ENCODE data around the gene PRPF6. TPM values are rescaled to one million over a fixed set of nuclear protein-coding genes. Genes with fewer than 3 reads are reported as not detected.

PRPF6 gene
- total and polyA plus RNA-seq, 2 of the 13 experiments (the other 11 are each of a cell fraction or from before 2014, with no cell fraction given): 63.7 to 101 TPM

- peak; percentile 23 for TF ChIP-seq U2AF1 (optimal IDR thresholded peaks at IDR 0.05; ENCODE audit: low read depth, low read length)
- TF ChIP-seq RCOR2 (CRISPR knock-in tag; IDR thresholded peaks at IDR 0.05): peak; percentile 98
- TF ChIP-seq RBAK (CRISPR knock-in tag; IDR thresholded peaks at IDR 0.05): peak; percentile 25; the same call in 1 of the 2 replicates
- 0 out of 2 replicates have a peak, but pooled peaks have one; percentile 49 for TF ChIP-seq TOE1 (CRISPR knock-in tag; IDR thresholded peaks at IDR 0.05)
- peak; percentile 61; the same call in 1 of the 2 replicates for TF ChIP-seq MED1 (CRISPR knock-in tag; IDR thresholded peaks at IDR 0.05)
- TF ChIP-seq ZNF83 (CRISPR knock-in tag; IDR thresholded peaks at IDR 0.05; ENCODE audit: borderline replicate concordance): no peak
- TF ChIP-seq JUN (CRISPR knock-in tag; IDR thresholded peaks at IDR 0.05): no peak
- TF ChIP-seq, protein P1, sequence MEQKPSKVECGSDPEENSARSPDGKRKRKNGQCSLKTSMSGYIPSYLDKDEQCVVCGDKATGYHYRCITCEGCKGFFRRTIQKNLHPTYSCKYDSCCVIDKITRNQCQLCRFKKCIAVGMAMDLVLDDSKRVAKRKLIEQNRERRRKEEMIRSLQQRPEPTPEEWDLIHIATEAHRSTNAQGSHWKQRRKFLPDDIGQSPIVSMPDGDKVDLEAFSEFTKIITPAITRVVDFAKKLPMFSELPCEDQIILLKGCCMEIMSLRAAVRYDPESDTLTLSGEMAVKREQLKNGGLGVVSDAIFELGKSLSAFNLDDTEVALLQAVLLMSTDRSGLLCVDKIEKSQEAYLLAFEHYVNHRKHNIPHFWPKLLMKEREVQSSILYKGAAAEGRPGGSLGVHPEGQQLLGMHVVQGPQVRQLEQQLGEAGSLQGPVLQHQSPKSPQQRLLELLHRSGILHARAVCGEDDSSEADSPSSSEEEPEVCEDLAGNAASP (CRISPR knock-in tag; IDR thresholded peaks at IDR 0.05; ENCODE audit: borderline replicate concordance): peak; percentile 53; the same call in 1 of the 2 replicates
- TF ChIP-seq NR2F6 (IDR thresholded peaks at IDR 0.05): peak; percentile 57
- peak; percentile 74; the same call in 1 of the 2 replicates for TF ChIP-seq NR2F6 (CRISPR knock-in tag; IDR thresholded peaks at IDR 0.05)
- peak; percentile 77 for TF ChIP-seq MAX (IDR thresholded peaks at IDR 0.05)
- peak; percentile 88 for TF ChIP-seq ZFX (CRISPR knock-in tag; IDR thresholded peaks at IDR 0.05; ENCODE audit: low read depth)
- peak; percentile 76 for TF ChIP-seq ZFY (CRISPR knock-in tag; IDR thresholded peaks at IDR 0.05)
- TF ChIP-seq SYNCRIP (IDR thresholded peaks at IDR 0.05; ENCODE audit: insufficient read depth, low read depth, low read length): no peak
- no peak for TF ChIP-seq ZKSCAN5 (CRISPR knock-in tag; IDR thresholded peaks at IDR 0.05)
- TF ChIP-seq ZKSCAN1 (IDR thresholded peaks at IDR 0.05; ENCODE audit: low read length): peak; percentile 13; the same call in 1 of the 2 replicates
- 0 out of 2 replicates have a peak, but pooled peaks have one; percentile 42 for TF ChIP-seq ZBTB26 (CRISPR knock-in tag; IDR thresholded peaks at IDR 0.05; ENCODE audit: borderline replicate concordance)
- TF ChIP-seq, protein P2, sequence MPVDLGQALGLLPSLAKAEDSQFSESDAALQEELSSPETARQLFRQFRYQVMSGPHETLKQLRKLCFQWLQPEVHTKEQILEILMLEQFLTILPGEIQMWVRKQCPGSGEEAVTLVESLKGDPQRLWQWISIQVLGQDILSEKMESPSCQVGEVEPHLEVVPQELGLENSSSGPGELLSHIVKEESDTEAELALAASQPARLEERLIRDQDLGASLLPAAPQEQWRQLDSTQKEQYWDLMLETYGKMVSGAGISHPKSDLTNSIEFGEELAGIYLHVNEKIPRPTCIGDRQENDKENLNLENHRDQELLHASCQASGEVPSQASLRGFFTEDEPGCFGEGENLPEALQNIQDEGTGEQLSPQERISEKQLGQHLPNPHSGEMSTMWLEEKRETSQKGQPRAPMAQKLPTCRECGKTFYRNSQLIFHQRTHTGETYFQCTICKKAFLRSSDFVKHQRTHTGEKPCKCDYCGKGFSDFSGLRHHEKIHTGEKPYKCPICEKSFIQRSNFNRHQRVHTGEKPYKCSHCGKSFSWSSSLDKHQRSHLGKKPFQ (CRISPR knock-in tag; IDR thresholded peaks at IDR 0.05; ENCODE audit: insufficient replicate concordance): peak; percentile 7
- TF ChIP-seq, protein P3, sequence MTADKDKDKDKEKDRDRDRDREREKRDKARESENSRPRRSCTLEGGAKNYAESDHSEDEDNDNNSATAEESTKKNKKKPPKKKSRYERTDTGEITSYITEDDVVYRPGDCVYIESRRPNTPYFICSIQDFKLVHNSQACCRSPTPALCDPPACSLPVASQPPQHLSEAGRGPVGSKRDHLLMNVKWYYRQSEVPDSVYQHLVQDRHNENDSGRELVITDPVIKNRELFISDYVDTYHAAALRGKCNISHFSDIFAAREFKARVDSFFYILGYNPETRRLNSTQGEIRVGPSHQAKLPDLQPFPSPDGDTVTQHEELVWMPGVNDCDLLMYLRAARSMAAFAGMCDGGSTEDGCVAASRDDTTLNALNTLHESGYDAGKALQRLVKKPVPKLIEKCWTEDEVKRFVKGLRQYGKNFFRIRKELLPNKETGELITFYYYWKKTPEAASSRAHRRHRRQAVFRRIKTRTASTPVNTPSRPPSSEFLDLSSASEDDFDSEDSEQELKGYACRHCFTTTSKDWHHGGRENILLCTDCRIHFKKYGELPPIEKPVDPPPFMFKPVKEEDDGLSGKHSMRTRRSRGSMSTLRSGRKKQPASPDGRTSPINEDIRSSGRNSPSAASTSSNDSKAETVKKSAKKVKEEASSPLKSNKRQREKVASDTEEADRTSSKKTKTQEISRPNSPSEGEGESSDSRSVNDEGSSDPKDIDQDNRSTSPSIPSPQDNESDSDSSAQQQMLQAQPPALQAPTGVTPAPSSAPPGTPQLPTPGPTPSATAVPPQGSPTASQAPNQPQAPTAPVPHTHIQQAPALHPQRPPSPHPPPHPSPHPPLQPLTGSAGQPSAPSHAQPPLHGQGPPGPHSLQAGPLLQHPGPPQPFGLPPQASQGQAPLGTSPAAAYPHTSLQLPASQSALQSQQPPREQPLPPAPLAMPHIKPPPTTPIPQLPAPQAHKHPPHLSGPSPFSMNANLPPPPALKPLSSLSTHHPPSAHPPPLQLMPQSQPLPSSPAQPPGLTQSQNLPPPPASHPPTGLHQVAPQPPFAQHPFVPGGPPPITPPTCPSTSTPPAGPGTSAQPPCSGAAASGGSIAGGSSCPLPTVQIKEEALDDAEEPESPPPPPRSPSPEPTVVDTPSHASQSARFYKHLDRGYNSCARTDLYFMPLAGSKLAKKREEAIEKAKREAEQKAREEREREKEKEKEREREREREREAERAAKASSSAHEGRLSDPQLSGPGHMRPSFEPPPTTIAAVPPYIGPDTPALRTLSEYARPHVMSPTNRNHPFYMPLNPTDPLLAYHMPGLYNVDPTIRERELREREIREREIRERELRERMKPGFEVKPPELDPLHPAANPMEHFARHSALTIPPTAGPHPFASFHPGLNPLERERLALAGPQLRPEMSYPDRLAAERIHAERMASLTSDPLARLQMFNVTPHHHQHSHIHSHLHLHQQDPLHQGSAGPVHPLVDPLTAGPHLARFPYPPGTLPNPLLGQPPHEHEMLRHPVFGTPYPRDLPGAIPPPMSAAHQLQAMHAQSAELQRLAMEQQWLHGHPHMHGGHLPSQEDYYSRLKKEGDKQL (CRISPR knock-in tag; IDR thresholded peaks at IDR 0.05; ENCODE audit: low read depth): peak; percentile 54; the same call in 1 of the 2 replicates
- peak; percentile 92 for TF ChIP-seq CBX5 (CRISPR knock-in tag; IDR thresholded peaks at IDR 0.05; ENCODE audit: borderline replicate concordance)
Measured at GRCh38 chr20:64055893-64056638, 75.1 kb downstream of the PRPF6 start (continued).

All from HepG2 (cell line).